Breast epithelium (tissue), 3 donors: Measurements from ENCODE around the gene YY1.

Experiments used
- CTCF ChIP-seq, 3 donors: fragments of 450-650 bp; IDR thresholded peaks; one replicate each; pipeline ENCODE4 v1.5.1; 2016 to 2017; ENCODE audit warnings: antibody characterized with exemption in 3 of 3, mild to moderate bottlenecking in 3 of 3, moderate library complexity in 3 of 3
- POLR2AphosphoS5 ChIP-seq, 3 donors: sonication (generic); formaldehyde crosslinking; IDR thresholded peaks; one replicate each; pipeline ENCODE4 v1.6.1; 2017; ENCODE audit warnings: antibody characterized with exemption in 3 of 3

GRCh38 chr14:100309028-100309737, 70.2 kb downstream of the YY1 start:
- TF ChIP-seq CTCF (IDR thresholded peaks at IDR 0.05) (no peak), POLR2AphosphoS5 (IDR thresholded peaks at IDR 0.05) (no peak)
